Ascending aorta (tissue), 2 donors: ENCODE measurements around the gene SNX18. TPM values are rescaled to one million over a fixed set of nuclear protein-coding genes. Genes with fewer than 3 reads are reported as not detected.
"Not testable (repeated sequence)": the region's sequence is repeated elsewhere in the genome, so short reads cannot be mapped to it uniquely, and the experiment has no call there.

Experiments
- DNase-seq, 2 donors: peaks; one replicate each; pipeline ENCODE4 v3.0.0-alpha.2; 2019; ENCODE audit warnings: low spot score in 2 of 2
- H3K27ac ChIP-seq, 2 donors: fragments of 200-600 bp; sonication (generic); one replicate each; pipeline ENCODE4 v1.5.1; 2016 to 2017; ENCODE audit warnings: mild to moderate bottlenecking in 1 of 2
- H3K27me3 ChIP-seq: fragments of 200-600 bp; sonication (generic); one replicate; pipeline ENCODE4 v1.5.1; 2017
- H3K36me3 ChIP-seq, 2 donors: fragments of 200-600 bp; sonication (generic); one replicate each; pipeline ENCODE4 v1.5.1; 2016
- H3K4me1 ChIP-seq, 2 donors: fragments of 200-600 bp; sonication (generic); one replicate each; pipeline ENCODE4 v1.5.1; 2016 to 2017; ENCODE audit warnings: mild to moderate bottlenecking in 1 of 2
- H3K4me3 ChIP-seq, 2 donors: fragments of 200-600 bp; sonication (generic); one replicate each; pipeline ENCODE4 v1.5.1; 2016 to 2017; ENCODE audit warnings: mild to moderate bottlenecking in 1 of 2
- H3K9me3 ChIP-seq, 2 donors: fragments of 200-600 bp; sonication (generic); one replicate each; pipeline ENCODE4 v1.5.1; 2016
- intact Hi-C: fragments of 100-400 bp; cut with DNase I; formaldehyde crosslinking; loops from one replicate; pipeline ENCODE4 v1.15.1; 2023
- total RNA-seq: library from RNA; depleted of rRNA; stranded (reverse); fragments of >200 nt; gene quantifications from one replicate; pipeline ENCODE4 v1.1.0, GENCODE V29; 2016
- TF ChIP-seq, protein P1 (sequence below), 3 experiments: fragments of 200-600 bp in 2 of 3; fragments of 450-650 bp in 1 of 3; sonication (generic) in 2 of 3; IDR thresholded peaks; one replicate each; pipeline ENCODE4 v1.5.1; 2016 to 2019; ENCODE audit warnings: antibody characterized with exemption in 3 of 3, mild to moderate bottlenecking in 1 of 3, moderate library complexity in 1 of 3

Gene SNX18
- total RNA-seq, 1 donor from 2014 or later, result 200 TPM

DNA sequence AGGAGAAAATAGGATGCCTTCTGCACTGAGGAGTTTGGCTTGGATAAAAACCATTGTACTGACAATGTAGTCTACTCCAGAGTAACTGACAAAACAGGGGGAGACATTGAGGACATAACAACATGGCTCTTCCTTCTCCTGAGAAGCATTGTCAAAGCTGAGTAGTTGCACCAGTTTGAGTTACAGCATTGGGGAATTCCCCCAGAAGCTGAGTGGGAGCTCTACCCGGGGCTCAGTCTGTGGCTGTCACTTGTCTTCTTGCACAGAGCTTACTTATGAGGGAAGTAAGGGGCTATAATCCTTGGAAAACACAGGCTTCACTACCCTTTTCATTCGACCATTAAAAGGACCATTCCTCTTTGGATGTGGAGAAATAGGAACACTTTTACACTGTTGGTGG, 40.9 kb upstream of the SNX18 start:
- no peak overlapping the region for H3K27ac ChIP-seq
- no peaks in the 10 kb centered on the region for H3K9me3 ChIP-seq
- intact Hi-C loops, result no loop called here
- H3K36me3 ChIP-seq, result no peaks in the 10 kb centered on the region
- TF ChIP-seq, protein P1, sequence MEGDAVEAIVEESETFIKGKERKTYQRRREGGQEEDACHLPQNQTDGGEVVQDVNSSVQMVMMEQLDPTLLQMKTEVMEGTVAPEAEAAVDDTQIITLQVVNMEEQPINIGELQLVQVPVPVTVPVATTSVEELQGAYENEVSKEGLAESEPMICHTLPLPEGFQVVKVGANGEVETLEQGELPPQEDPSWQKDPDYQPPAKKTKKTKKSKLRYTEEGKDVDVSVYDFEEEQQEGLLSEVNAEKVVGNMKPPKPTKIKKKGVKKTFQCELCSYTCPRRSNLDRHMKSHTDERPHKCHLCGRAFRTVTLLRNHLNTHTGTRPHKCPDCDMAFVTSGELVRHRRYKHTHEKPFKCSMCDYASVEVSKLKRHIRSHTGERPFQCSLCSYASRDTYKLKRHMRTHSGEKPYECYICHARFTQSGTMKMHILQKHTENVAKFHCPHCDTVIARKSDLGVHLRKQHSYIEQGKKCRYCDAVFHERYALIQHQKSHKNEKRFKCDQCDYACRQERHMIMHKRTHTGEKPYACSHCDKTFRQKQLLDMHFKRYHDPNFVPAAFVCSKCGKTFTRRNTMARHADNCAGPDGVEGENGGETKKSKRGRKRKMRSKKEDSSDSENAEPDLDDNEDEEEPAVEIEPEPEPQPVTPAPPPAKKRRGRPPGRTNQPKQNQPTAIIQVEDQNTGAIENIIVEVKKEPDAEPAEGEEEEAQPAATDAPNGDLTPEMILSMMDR (IDR thresholded peaks at IDR 0.05), result no peak
- no peaks in the 10 kb centered on the region for H3K4me1 ChIP-seq
- H3K4me3 ChIP-seq, result no peak overlapping the region
- no peaks in the 10 kb centered on the region for H3K27me3 ChIP-seq
- no peak for DNase-seq

- no peaks in the 10 kb centered on the region for H3K9me3 ChIP-seq
- DNase-seq, result no peak
- intact Hi-C loops, result no loop called here
These were observed 39.5 kb upstream of the SNX18 start for GRCh38 chr5:54477941-54478478.

GRCh38 chr5:54480296-54480695, 37.3 kb upstream of the SNX18 start:
- H3K27ac ChIP-seq, result no peak overlapping the region
- H3K4me1 ChIP-seq, result no peaks in the 10 kb centered on the region
- TF ChIP-seq, protein P1 (IDR thresholded peaks at IDR 0.05), result no peak
- intact Hi-C loops, result no loop called here
- no peaks in the 10 kb centered on the region for H3K36me3 ChIP-seq
- H3K9me3 ChIP-seq, result no peaks in the 10 kb centered on the region
- no peak for DNase-seq
- H3K27me3 ChIP-seq, result no peaks in the 10 kb centered on the region
- H3K4me3 ChIP-seq, result no peak overlapping the region

More at GRCh38 chr5:54477941-54478478, 39.5 kb upstream of the SNX18 start:
- Histone ChIP-seq H3K4me1 (no peaks in the 10 kb centered on the region), H3K27me3 (no peaks in the 10 kb centered on the region), H3K36me3 (no peaks in the 10 kb centered on the region), H3K27ac (no peak overlapping the region), H3K4me3 (no peak overlapping the region)
- TF ChIP-seq, protein P1 (IDR thresholded peaks at IDR 0.05), result no peak

DNA sequence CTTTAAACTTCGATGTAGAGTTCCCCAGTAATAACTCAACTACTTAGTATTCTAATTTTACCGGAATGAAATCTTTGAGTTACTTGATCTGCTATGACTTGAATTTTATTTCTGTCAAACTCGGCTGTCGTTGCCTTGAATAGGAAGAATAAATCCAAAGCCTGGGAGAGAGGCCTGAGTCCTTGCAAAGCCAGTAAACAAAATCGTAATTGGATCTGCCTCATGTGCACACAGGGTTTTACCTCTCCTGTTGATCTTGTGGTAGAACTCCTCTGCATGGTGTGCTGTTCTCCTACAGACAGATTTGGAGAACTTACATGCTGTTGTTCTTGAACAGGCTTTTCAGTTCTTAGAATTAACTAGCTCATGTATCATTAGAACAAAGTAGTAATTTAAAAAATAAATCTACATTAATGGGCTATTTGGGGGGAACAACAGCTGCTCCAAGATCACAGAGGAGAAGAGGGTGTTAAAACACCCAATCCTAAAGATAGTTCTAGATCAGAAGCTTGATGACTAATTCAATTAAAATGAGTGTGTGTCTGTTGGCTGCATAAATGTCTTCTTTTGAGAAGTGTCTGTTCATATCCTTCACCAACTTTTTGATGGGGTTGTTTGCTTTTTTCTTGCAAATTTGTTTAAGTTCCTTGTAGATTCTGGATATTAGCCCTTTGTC, 33.2 kb upstream of the SNX18 start:
- Histone ChIP-seq H3K4me1 (no peaks in the 10 kb centered on the region), H3K36me3 (no peaks in the 10 kb centered on the region), H3K9me3 (no peaks in the 10 kb centered on the region), H3K4me3 (no peak overlapping the region), H3K27ac (no peak overlapping the region), H3K27me3 (no peaks in the 10 kb centered on the region)
- no peak for DNase-seq
- TF ChIP-seq, protein P1 (IDR thresholded peaks at IDR 0.05), result no peak
- intact Hi-C loops, result no loop called here

DNA sequence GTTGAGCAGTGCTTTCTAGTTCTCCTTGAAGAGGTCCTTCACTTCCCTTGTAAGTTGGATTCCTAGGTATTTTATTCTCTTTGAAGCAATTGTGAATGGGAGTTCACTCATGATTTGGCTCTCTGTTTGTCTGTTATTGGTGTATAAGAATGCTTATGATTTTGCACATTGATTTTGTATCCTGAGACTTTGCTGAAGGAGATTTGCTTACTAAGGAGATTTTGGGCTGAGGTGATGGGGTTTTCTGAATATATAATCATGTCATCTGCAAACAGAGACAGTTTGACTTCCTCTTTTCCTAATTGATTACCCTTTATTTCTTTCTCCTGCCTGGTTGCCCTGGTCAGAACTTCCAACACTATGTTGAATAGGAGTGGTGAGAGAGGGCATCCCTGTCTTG, 31.9 kb upstream of the SNX18 start:
- H3K4me3 ChIP-seq, H3K9me3 ChIP-seq, DNase-seq, intact Hi-C loops, H3K27me3 ChIP-seq, H3K4me1 ChIP-seq, H3K36me3 ChIP-seq, H3K27ac ChIP-seq: not testable (repeated sequence)

- H3K4me3 ChIP-seq, H3K4me1 ChIP-seq, H3K36me3 ChIP-seq, H3K27ac ChIP-seq, H3K9me3 ChIP-seq, DNase-seq, H3K27me3 ChIP-seq: not testable (repeated sequence)
- intact Hi-C loops, result loop anchor here (1.0 kb wide), 1 partner anchor 47 kb away; no protein-coding TSS in a partner anchor
These were observed 27.9 kb upstream of the SNX18 start for GRCh38 chr5:54489648-54489979.
